ENCODE results near the gene MORN4. TPM values are rescaled to one million over a fixed set of nuclear protein-coding genes. Genes with fewer than 3 reads are reported as not detected.
A peak's percentile ranks its signal among the peaks of the same experiment; 100 is the strongest.
"Not testable (repeated sequence)": the region's sequence is repeated elsewhere in the genome, so short reads cannot be mapped to it uniquely, and the experiment has no call there.

MORN4 gene
- total RNA-seq, result 3.5 TPM

DNA sequence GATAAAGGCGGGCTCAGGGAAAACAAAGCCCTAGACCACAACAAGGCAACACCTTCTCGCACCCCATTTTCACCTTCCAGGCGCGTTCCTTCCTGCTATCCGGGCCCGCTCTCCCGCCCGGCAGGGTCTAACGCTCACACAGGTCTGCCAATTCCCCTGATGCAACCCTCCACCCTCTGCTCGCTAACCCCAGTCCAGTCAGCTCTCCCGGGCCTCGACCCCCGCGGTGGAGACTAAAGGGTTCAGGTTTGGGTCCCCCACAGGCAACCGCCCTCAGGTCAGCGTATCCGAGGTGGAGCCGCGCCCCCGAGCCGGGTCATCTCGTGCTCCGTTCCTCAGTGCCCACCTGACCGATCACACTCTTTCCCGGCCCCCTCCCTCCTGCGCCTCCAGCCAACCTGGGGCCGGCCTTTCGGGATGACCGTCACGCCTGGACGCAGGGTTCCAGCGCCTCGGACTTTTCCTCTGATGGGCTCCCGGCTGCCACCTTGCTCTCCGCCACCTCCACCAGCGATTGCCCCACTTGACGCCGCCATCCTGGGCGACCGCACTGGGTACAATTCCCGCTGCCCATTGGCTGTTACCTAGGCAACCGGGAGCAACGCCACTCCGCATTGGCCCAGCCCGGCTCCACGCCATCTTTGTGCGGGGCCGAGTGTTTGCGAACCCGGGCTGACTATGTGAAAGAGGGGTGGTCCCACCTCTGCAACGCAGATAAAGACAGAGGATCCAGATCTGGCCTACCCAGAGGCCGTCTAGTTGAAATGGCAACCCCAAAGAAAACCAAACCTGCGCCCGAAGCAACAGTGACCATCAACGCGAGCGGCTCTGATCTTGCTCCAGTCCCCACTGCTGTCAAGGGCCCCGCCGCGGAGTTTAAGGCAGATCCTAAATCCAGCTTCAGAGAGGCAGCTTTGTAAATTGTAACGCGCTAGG lies at the start of gene MORN4:
MORN4 (minus strand) TSS at position 552 of the 936 bp plus-strand sequence. CDS start 13,847 bp downstream, outside the sequence.
- peak; percentile 76 to 95 (median 91) for DNase-seq (ENCODE audit: low read depth in 2 of 3, low spot score in 2 of 3)

DNA sequence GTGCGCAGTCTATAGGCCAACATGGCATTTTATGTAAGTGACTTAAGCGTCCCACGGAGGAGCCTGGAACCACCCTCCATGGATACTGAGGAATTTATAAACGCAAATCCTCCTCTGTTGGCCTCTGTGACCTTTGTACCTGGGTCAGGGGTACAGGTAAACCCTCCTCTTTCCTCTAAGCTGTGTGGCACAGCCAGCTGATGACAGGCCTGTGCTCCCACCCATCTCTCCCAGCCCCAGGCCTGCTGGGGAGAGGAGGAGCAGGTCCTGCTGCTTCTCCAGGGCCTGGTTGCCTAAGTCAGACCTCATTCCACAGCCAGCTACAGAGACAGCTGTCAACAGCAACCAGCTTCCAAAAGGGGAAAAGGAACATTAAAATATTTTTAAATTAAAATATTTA lies 48.7 kb upstream of the MORN4 start:
- DNase-seq (ENCODE audit: low read depth in 2 of 3, low spot score in 2 of 3), result no peak

DNA sequence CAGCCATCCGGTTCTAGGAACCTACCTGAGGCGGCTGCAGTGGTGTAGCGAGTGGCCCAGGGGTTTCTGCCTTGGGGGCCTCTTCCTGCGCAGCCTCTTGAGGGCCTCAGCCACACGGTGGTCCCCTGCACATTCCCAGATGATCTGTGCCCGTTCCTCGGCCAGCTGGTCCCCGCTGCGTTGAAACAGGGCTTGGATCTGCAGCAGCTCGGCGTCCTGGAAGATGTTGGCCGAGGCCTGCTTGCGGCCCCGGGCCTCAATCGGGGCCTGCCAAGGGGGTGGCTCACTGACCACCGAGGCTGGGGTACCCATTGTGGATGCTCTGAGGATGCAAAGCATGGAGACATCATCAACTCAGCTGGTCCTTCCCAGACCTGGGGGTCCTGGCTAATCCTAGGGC lies 46.3 kb upstream of the MORN4 start:
- no peak for DNase-seq (ENCODE audit: low read depth in 2 of 3, low spot score in 2 of 3)

DNA sequence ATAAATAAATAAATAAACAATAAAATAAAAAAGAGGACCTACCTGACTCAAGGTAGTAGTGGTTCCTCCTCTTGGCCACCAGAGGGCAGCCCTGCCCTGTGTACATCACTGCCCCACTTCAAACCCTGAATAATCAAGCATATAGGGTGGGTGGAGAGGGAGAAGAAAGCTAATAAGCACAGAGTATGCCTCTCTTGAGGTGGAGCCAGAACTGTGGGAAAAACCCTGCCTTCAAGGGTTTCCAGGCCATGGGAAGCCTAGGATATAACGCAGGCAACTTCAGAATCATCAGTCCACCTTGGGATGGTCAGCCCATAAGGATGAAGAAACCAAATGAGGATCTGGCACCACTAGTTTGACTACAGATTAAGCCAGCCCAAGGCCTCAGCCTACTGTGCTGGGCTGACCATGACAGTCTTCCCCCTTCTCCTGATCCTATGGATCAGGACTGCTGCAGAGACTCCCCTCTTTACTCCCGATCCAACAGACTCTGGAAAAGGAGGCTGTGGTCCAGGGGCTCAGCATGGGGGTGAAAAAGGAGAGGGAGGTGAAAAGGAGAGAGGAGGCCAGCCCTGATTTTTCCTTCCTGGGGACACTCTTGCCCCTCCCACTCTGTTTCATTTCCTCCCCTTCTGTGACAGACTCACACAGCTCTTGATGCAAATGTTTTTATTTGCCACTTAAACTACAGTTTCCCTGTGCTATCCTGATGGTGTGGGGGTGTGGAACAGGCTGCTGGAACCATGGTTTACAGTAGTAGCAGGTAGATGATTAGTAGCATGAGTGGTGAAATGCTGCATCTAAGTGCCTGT lies 43.7 kb upstream of the MORN4 start:
- peak; percentile 37 to 60 (median 57) for DNase-seq (ENCODE audit: low read depth in 2 of 3, low spot score in 2 of 3)

DNA sequence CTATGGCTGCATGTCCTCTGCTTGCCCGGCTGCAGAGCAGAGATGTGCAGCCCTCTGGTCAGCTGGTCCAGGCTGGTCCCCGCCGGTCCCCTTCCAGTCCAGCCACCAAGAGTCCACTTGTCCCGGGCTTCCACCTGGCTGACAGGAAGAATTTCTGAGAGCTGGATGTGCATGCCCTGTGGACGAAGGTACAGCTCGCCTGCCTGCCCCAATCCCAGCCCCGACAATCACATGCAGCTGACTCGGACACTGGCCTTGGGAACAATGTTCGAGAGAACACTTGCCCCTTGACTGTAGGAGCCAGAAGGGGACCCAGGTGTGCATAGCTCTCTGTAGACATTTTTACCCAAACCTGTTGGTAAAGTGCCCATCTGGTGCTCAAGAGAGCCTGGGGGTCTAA lies 41.9 kb upstream of the MORN4 start:
- DNase-seq (ENCODE audit: low read depth in 2 of 3, low spot score in 2 of 3), result no peak

DNA sequence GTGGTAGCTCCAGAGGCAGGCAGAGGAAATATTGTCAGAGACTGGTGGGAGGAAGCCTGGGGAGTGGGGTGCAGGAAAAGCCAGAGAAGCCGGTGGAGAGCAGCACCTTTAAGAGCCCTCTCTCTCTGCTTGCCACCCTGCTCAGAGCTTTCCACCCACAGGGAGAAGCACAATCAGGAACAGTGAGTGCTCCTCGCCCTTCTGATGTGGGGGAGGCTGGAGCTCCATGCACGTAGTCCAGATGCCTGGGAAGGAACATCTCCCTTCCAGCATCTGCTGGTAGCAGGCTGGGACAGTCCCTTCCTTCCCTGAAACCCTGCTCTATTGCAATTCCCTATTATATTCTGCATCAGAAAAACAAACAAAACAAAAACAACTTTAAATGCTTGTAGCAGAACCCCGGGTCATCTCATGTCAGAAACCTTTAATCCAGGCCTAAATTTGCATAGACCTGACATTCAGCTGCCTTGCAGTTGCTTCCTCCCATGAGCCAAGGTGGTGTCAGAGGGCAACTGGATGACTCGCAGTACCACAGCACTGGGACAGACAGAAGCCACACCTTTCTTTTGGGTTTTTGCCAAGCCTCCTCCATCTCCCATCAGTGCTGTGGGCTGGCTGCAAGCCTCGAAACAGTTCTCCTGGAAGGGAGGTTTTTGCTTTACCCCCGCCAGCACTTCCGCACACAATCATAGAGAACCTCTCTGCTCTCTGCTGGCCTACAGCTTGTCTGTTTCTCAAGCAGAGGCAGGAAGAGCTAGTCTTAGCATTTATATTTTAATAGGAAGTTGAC lies 40.6 kb upstream of the MORN4 start:
- no peak for DNase-seq (ENCODE audit: low read depth in 2 of 3, low spot score in 2 of 3)

DNA sequence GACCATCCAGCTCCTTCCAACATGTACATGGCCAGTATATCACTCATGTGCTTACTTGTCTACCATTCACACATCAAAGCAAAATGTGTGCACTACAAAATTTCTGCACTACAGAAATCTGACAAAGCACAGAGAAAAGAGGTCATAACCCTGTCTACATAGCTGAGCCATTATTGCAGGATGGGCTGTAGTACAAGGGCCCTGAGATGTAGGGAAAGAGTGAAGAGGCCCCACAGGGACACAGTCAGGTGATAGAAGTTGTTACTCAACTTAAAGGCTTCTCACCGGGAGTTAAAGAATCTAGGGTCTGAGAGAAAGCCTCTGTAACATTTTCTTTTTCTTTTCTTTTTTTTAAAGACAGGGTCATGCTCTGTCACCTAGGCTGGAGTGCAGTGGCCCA lies 36.3 kb upstream of the MORN4 start:
- DNase-seq (ENCODE audit: low read depth in 2 of 3, low spot score in 2 of 3), result no peak

DNA sequence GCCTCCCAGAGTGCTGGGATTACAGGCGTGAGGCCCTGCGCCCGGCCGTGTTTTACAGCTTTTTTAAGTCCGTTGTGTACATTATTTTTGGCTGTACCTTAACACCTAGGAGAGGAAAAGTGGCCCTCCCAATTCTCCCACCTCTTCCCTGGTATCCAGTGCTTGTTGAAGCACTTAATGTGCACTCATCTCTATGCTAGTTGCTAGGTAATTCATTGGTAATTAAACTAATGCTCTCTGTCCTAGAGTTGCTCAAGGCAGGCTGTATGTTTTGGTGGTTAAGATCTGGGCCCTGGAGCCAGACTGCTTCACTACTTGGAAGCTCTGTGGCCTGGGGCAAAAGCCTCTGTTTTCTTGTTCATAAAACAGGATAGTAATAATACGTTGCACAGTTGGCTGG lies 34.2 kb upstream of the MORN4 start:
- no peak for DNase-seq (ENCODE audit: low read depth in 2 of 3, low spot score in 2 of 3)

DNA sequence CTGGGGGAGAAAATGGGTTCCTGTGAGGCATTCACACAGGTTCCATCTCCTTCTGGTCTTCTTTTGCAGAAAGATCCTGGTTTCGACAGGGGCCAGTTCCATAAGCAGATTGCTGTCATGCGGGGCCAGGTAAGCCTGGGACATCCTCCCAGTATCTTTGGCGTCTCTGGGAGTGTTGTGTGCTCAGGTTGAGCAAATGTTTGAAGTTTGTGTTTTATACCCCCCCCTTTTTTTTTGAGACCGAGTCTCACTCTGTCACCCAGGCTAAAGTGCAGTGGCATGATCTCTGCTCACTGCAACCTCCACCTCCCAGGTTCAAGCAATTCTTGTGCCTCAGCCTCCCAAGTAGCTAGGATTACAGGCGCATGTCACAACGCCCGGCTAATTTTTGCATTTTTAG lies 33.7 kb upstream of the MORN4 start:
- DNase-seq (ENCODE audit: low read depth in 2 of 3, low spot score in 2 of 3), result no peak

DNA sequence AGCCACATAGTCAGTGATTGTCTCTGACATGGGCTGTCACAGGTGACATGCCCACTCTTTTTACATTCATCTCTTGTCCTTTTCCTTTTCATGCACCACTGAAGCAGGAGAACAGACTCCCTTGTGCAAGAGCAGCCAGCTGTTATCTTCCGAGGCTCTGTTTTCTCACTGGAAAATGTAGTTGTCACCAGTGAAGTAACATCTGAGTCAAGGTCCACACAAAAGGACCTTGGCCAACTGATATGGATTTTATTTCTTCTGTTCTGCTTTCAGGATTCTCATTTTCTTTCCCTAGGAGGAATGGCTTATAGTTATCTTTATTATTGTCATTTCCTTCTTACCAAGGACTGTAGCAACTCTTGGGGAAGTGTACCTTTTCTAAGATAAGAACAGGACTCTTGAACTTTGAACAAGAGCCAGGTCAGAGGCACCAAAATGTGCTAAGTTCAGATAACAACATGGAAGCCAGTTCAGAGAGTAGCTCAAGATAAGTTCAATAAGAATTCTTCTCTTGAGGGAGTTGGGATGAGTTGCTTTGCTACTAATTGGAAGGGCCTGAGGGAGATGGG lies 31.1 kb upstream of the MORN4 start:
- peak in 1 of 3 donors; percentile 40 for DNase-seq (ENCODE audit: low read depth in 2 of 3, low spot score in 2 of 3)

DNA sequence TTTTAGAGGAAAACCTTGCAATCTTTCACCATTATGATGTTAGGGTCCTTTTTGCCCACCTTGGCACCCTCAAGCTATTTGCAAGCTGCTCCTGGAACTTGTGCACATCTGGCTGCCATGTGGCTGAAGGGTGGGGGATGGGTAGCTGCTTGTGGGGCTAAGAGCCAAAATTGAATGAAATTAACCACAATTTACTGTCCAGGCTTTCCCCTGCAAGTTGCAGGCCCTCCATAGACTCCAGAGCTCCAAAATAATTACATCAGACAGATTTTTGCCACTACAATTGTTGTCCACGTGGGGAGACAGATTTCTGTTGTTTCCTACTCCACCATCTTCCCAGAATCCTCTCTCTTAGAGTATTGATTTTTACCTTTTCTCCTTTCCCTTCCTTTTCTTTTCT lies 26.3 kb upstream of the MORN4 start:
- no peak for DNase-seq (ENCODE audit: low read depth in 2 of 3, low spot score in 2 of 3)

DNA sequence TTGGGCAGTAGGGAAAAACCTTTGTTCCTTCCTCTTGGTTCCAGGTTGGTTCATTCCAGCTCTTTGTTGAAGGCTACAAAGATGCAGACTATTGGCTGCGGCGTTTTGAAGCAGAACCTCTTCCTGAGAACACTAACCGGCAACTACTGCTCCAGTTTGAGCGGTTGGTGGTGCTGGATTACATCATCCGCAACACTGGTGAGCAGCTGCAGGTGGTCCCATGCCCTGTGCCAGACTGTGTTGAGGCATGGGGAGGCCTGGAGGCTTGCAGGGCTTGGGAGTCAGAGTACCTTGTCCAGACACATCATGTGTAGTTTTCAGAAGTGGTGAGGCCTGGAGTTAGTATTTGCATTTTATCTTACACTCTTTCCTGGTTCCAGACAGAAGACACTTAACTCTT lies 23.5 kb upstream of the MORN4 start:
- DNase-seq (ENCODE audit: low read depth in 2 of 3, low spot score in 2 of 3), result no peak

DNA sequence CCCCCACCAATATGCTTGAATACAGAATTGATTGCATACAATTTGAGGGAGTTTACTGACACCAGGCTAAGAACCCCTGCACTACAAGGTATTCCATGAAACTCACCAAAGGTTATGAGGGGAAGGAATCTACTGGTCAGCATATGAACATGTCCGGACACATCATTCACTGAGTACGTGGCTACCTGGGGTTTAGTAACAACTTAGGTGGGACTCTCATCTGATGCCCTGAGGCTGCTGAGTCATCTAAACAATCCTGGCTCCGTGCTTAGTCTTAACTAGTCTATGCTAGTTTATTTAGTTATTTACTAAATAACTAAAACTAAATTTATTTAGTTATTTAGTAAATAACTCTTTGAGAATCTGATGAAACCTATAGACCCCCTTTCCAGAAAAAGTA lies 18.5 kb upstream of the MORN4 start:
- DNase-seq (ENCODE audit: low read depth in 2 of 3, low spot score in 2 of 3), result no peak

DNA sequence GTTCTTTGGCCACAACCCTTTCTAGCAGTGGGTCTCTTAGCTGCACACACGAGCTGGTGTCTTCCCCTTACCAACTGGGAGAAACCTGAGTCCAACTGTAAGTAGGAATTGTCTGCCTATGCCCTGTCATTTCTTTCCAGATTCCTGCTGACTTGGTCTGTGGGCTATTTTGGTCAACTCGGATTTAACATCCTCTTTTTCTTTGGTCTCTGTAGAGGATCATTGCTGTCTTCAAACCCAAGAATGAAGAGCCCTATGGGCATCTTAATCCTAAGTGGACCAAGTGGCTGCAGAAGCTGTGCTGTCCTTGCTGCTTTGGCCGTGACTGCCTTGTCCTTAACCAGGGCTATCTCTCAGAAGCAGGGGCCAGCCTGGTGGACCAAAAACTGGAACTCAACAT lies 17.4 kb upstream of the MORN4 start:
- DNase-seq (ENCODE audit: low read depth in 2 of 3, low spot score in 2 of 3), result no peak

DNA sequence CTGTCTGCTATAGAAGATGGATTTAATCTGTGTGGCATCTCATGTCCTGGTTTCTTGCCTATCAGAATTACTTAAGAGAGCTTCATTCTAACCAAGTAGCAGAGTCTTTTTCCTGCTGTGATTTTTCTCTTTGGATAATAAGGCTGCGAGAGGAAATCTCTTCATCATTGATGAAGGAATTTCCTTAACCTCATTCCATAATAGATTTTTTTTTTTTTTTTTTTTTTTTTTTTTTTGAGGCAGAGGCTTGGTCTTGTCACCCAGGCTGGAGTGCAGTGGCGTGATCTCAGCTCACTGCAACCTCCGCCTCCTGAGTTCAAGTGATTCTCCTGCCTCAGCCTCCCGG lies 16.1 kb upstream of the MORN4 start:
- DNase-seq (ENCODE audit: low read depth in 2 of 3, low spot score in 2 of 3), result not testable (repeated sequence)

DNA sequence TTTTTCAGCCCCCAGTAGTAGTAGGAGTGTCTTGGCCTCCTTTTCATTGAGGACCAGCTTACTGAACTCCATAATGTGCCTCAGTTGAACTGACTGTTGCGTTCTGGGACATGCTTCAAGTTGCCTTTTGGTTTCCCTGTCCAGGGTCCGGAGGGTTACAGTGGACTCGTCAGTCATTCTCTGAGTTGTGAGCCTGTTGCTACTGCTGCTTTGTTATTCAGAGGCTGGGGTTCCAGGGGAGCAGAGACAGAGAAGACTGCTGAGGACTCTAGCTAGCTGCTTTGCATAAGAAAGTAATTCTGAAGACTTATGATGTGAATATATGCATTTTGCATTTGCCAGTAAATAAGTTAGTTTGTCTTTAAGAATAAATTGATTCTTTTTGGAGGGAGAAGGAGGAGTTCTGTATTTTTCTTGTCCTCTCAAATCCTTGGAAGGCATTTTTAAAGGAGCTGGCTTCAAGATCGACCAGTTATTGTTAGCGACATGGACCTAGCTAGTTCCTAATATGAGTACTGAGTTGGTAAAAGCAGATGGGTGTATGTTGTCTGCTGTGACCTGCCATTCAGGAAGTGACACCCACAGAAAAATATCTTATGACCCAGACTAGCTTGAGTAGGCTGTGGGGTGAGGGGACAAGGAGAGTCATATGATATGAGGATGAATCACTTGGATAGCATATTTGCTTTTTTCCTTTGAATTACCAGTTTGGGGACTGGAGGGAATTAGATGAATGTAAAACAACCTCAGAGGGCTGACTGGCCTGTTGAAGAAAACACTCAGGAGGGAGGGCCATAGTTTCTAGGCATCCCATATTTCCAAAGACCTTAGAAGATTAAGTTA lies 15.5 kb upstream of the MORN4 start:
- peak in 2 of 3 donors; percentile 33 to 46 for DNase-seq (ENCODE audit: low read depth in 2 of 3, low spot score in 2 of 3)

DNA sequence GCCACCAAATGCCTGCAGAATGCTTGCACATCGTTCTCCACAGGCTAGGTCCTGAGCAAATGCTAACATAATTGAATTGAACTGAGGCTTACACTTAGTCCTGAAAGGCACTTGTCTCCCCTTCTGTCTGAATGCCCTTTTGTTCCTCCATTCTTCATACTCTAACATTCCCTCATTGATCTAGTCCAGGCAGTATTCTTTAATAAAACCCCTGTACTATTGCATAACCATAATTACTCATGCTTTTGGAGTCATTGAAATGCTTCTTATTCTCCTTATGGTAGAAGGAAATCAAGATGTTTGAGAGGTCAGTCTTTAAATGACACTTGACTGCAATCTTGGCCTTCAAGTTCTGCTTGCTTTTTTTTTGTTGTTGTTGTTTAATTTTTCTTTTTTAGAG lies 14.3 kb upstream of the MORN4 start:
- DNase-seq (ENCODE audit: low read depth in 2 of 3, low spot score in 2 of 3), result no peak

DNA sequence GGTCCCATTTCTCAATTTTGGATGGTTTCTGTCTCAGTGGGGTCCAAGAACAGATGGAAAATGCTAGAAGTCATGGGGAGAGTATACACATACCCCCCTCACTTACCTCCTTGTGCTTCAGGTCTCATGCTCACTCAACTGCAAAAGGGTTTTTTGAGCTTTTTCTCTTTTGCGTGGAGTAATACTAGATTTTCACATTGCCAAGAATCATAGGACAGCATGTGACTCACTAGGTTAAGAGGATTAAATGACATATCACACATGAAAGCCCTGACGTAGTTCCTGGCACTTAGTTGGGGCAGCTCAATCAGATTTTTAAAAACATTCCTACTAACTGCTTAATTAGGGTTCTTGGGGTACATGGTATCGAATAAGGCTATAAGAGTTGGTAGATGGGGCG lies 11.6 kb upstream of the MORN4 start:
- no peak for DNase-seq (ENCODE audit: low read depth in 2 of 3, low spot score in 2 of 3)

DNA sequence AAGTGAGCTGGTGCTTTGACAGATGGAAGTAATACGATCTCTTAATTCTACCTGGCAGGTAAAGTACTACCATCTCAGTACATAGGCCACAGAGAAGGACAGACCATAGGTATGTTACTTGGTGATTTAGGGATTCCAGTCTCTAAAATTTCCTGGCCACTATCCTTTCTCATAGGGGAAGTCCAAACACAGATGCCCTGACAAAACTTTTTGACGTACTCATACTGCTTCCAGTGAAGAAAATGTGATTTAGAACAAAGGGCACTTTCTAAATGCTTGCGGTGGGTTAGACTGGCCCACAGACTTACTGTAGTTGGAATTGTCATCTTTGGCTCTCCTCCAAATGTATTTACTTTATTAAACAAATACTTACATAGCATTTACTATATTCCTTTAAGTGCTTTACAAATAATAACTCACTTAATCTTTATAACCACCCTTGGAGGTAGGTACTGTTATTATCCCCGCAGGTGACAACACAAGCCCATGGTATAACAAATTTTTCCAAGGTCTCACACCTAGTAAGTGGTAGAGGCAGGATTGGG lies 10.2 kb upstream of the MORN4 start:
- no peak for DNase-seq (ENCODE audit: low read depth in 2 of 3, low spot score in 2 of 3)
